GM21515 (cell line): ENCODE data around the gene STYX.
A peak's percentile ranks its signal among the peaks of the same experiment; 100 is the strongest.

ENCODE experiments used
- ATAC-seq: cut with Tn5 transposase; IDR thresholded peaks from one replicate; pipeline ENCODE4 v1.9.1; 2021; ENCODE audit not compliant: unreplicated experiment

Gene STYX

GRCh38 chr14:52783206-52783605 lies 53.2 kb downstream of the STYX start:
- ATAC-seq = no peak

GRCh38 chr14:52786887-52787286 lies 56.9 kb downstream of the STYX start:
- no peak for ATAC-seq

GRCh38 chr14:52789118-52789517 lies 59.2 kb downstream of the STYX start:
- no peak for ATAC-seq

GRCh38 chr14:52790011-52790755 lies 60.2 kb downstream of the STYX start:
- no peak for ATAC-seq

- ATAC-seq = no peak
Observed at GRCh38 chr14:52790756-52791222, 60.8 kb downstream of the STYX start.

GRCh38 chr14:52791223-52792096 lies 61.5 kb downstream of the STYX start, which contains the start of gene GNPNAT1:
Gene GNPNAT1, minus strand, starts transcription at chr14:52791607. Its CDS starts 6,957 bp downstream, at chr14:52784650.
- ATAC-seq = peak; percentile 91

GRCh38 chr14:52792097-52792415 lies 62.1 kb downstream of the STYX start:
- ATAC-seq = no peak

GRCh38 chr14:52793061-52793460 lies 63.1 kb downstream of the STYX start:
- no peak for ATAC-seq

- ATAC-seq = no peak
Observed at GRCh38 chr14:52797653-52798052, 67.7 kb downstream of the STYX start.

GRCh38 chr14:52798826-52799225 lies 68.9 kb downstream of the STYX start:
- no peak for ATAC-seq

- ATAC-seq = no peak
Observed at GRCh38 chr14:52801014-52801712, 71.2 kb downstream of the STYX start.

GRCh38 chr14:52802597-52802996 lies 72.6 kb downstream of the STYX start:
- ATAC-seq = no peak

- ATAC-seq = no peak
Observed at GRCh38 chr14:52806115-52806514, 76.1 kb downstream of the STYX start.

- ATAC-seq = no peak
Observed at GRCh38 chr14:52808101-52808500, 78.1 kb downstream of the STYX start.

- no peak for ATAC-seq
Observed at GRCh38 chr14:52821805-52822250, 91.9 kb downstream of the STYX start.

- no peak for ATAC-seq
Observed at GRCh38 chr14:52824462-52824861, 94.5 kb downstream of the STYX start.
